Measurements from ENCODE around the gene TACC3.
A peak's percentile ranks its signal among the peaks of the same experiment; 100 is the strongest.

TACC3 gene

GRCh38 chr4:1723131-1723801, 1.9 kb downstream of the TACC3 start:
- no peak for DNase-seq (ENCODE audit: low spot score)

GRCh38 chr4:1725521-1725920, 4.2 kb downstream of the TACC3 start:
- DNase-seq (ENCODE audit: low spot score): no peak

GRCh38 chr4:1726146-1726934, 5.0 kb downstream of the TACC3 start:
- peak; percentile 89 for DNase-seq (ENCODE audit: low spot score)

- no peak for DNase-seq (ENCODE audit: low spot score)
Observed at GRCh38 chr4:1727117-1728031, 6.1 kb downstream of the TACC3 start.

GRCh38 chr4:1728061-1728980, 7.0 kb downstream of the TACC3 start:
- no peak for DNase-seq (ENCODE audit: low spot score)

GRCh38 chr4:1730532-1731135, 9.3 kb downstream of the TACC3 start:
- DNase-seq (ENCODE audit: low spot score): no peak

- DNase-seq (ENCODE audit: low spot score): no peak
Observed at GRCh38 chr4:1731180-1731579, 9.9 kb downstream of the TACC3 start.

GRCh38 chr4:1732911-1733310, 11.6 kb downstream of the TACC3 start:
- DNase-seq (ENCODE audit: low spot score): no peak

- DNase-seq (ENCODE audit: low spot score): no peak
Observed at GRCh38 chr4:1735215-1735614, 13.9 kb downstream of the TACC3 start.

GRCh38 chr4:1736812-1737211, 15.5 kb downstream of the TACC3 start:
- DNase-seq (ENCODE audit: low spot score): no peak

- no peak for DNase-seq (ENCODE audit: low spot score)
Observed at GRCh38 chr4:1737666-1738065, 16.3 kb downstream of the TACC3 start.

GRCh38 chr4:1738410-1738809, 17.1 kb downstream of the TACC3 start:
- DNase-seq (ENCODE audit: low spot score): no peak

GRCh38 chr4:1739358-1739757, 18.0 kb downstream of the TACC3 start:
- DNase-seq (ENCODE audit: low spot score): no peak

- DNase-seq (ENCODE audit: low spot score): no peak
Observed at GRCh38 chr4:1740021-1740545, 18.8 kb downstream of the TACC3 start.

- no peak for DNase-seq (ENCODE audit: low spot score)
Observed at GRCh38 chr4:1741208-1741607, 19.9 kb downstream of the TACC3 start.

GRCh38 chr4:1743551-1743950, 22.2 kb downstream of the TACC3 start:
- no peak for DNase-seq (ENCODE audit: low spot score)

- DNase-seq (ENCODE audit: low spot score): no peak
Observed at GRCh38 chr4:1743975-1744374, 22.7 kb downstream of the TACC3 start.

GRCh38 chr4:1744552-1744951, 23.2 kb downstream of the TACC3 start:
- DNase-seq (ENCODE audit: low spot score): no peak

GRCh38 chr4:1745165-1745564, 23.8 kb downstream of the TACC3 start:
- DNase-seq (ENCODE audit: low spot score): no peak

- DNase-seq (ENCODE audit: low spot score): no peak
Observed at GRCh38 chr4:1745697-1746096, 24.4 kb downstream of the TACC3 start.

- no peak for DNase-seq (ENCODE audit: low spot score)
Observed at GRCh38 chr4:1746265-1746691, 25.0 kb downstream of the TACC3 start.

Data from globus pallidus (tissue), 1 donor.